Measurements from ENCODE around the gene IRF2BP2. TPM values are rescaled to one million over a fixed set of nuclear protein-coding genes. Genes with fewer than 3 reads are reported as not detected.
A peak's percentile ranks its signal among the peaks of the same experiment; 100 is the strongest.

IRF2BP2 gene
- total and polyA plus RNA-seq, 10 of the 15 experiments (the other 5 are each of a cell fraction or from before 2014, with no cell fraction given) = 7.5 to 114 (median 52.3) TPM

- TF ChIP-seq MLLT1 (IDR thresholded peaks at IDR 0.05) (peak; percentile 66; the same call in 1 of the 2 replicates), PAX5 (IDR thresholded peaks at IDR 0.05; ENCODE audit: borderline replicate concordance, low read depth, low read length) (no peak), MYB (IDR thresholded peaks at IDR 0.05; ENCODE audit: borderline replicate concordance, low read depth, low read length) (no peak), IRF3 (IDR thresholded peaks at IDR 0.05) (no peak), ZBTB4 (CRISPR knock-in tag; IDR thresholded peaks at IDR 0.05) (no peak), SKIL (IDR thresholded peaks at IDR 0.05; ENCODE audit: low read depth, poor library complexity, severe bottlenecking) (peak; percentile 37), TBL1XR1 (IDR thresholded peaks at IDR 0.05; ENCODE audit: low read depth, low read length) (no peak; the same call in 1 of the 2 replicates), CHD2 (IDR thresholded peaks at IDR 0.05; ENCODE audit: borderline replicate concordance, low read depth, low read length) (peak; percentile 45; the same call in 1 of the 2 replicates), RFX5 (IDR thresholded peaks at IDR 0.05; ENCODE audit: low read depth, low read length) (no peak), NFYB (IDR thresholded peaks at IDR 0.05; ENCODE audit: insufficient read depth, low read depth, low read length) (no peak), ZNF384 (IDR thresholded peaks at IDR 0.05; ENCODE audit: borderline replicate concordance, low read depth, low read length) (no peak), SREBF2 (IDR thresholded peaks at IDR 0.05; ENCODE audit: low read length) (no peak), ATF3 (IDR thresholded peaks at IDR 0.05; ENCODE audit: borderline replicate concordance, extremely low read depth, low read depth, low read length) (no peak), MTA2 (IDR thresholded peaks at IDR 0.05; ENCODE audit: low read depth) (peak; percentile 79), SP1 (IDR thresholded peaks at IDR 0.05; ENCODE audit: low read depth, low read length) (no peak), ZNF207 (IDR thresholded peaks at IDR 0.05; ENCODE audit: borderline replicate concordance) (no peak), NBN (IDR thresholded peaks at IDR 0.05) (0 out of 2 replicates have a peak, but pooled peaks have one; percentile 60), WRNIP1 (IDR thresholded peaks at IDR 0.05; ENCODE audit: borderline replicate concordance, low read depth, low read length) (no peak), BRCA1 (IDR thresholded peaks at IDR 0.05; ENCODE audit: low read depth, low read length) (no peak), ZNF274 (IDR thresholded peaks at IDR 0.05; ENCODE audit: insufficient read depth, insufficient read length) (no peak), ASH2L (IDR thresholded peaks at IDR 0.05; ENCODE audit: borderline replicate concordance, low read depth) (no peak), BMI1 (IDR thresholded peaks at IDR 0.05; ENCODE audit: borderline replicate concordance) (peak; percentile 46; the same call in 1 of the 2 replicates)
Observed at GRCh38 chr1:234600418-234601281, 9.3 kb downstream of the IRF2BP2 start (continued).
